Measurements from ENCODE around the gene HACL1. TPM values are rescaled to one million over a fixed set of nuclear protein-coding genes. Genes with fewer than 3 reads are reported as not detected.
A peak's percentile ranks its signal among the peaks of the same experiment; 100 is the strongest.

HACL1 gene
- total RNA-seq, 6 experiments from 2014 or later = 28.9 to 37.4 (median 32.9) TPM

GRCh38 chr3:15531346-15531745, 70.0 kb downstream of the HACL1 start:
- ATAC-seq = no peak
- no CpG with 5 or more reads among the region's 1 CpG for WGBS (ENCODE audit: insufficient coverage, low coverage, low lambda C conversion rate, missing lambda C conversion rate)
- no peaks in the 10 kb centered on the region for H3K36me3 ChIP-seq
- no peaks in the 10 kb centered on the region for H3K9me3 ChIP-seq
- no peak for DNase-seq
- intact Hi-C loops (cut with DNase I) = no loop called here
- no peaks in the 10 kb centered on the region for H3K4me1 ChIP-seq
- H3K4me3 ChIP-seq = no peak overlapping the region
- H3K27ac ChIP-seq = no peak overlapping the region
- no peaks in the 10 kb centered on the region for H3K27me3 ChIP-seq
- TF ChIP-seq POLR2A (IDR thresholded peaks at IDR 0.05) = no peak
- TF ChIP-seq CTCF (IDR thresholded peaks at IDR 0.05) = no peak

- intact Hi-C loops (cut with DNase I) = no loop called here
- no peak overlapping the region for H3K27ac ChIP-seq
- H3K4me3 ChIP-seq = no peak overlapping the region
- no peaks in the 10 kb centered on the region for H3K36me3 ChIP-seq
- H3K4me1 ChIP-seq = no peaks in the 10 kb centered on the region
- TF ChIP-seq CTCF (IDR thresholded peaks at IDR 0.05) = no peak
- TF ChIP-seq POLR2A (IDR thresholded peaks at IDR 0.05) = no peak
- no peaks in the 10 kb centered on the region for H3K9me3 ChIP-seq
- DNase-seq = no peak
- no CpG with 5 or more reads among the region's 4 CpGs for WGBS (ENCODE audit: insufficient coverage, low coverage, low lambda C conversion rate, missing lambda C conversion rate)
- H3K27me3 ChIP-seq = no peaks in the 10 kb centered on the region
- no peak for ATAC-seq
These were observed 72.4 kb downstream of the HACL1 start for GRCh38 chr3:15528854-15529537.

GRCh38 chr3:15527031-15527459, 74.3 kb downstream of the HACL1 start:
- H3K36me3 ChIP-seq = no peaks in the 10 kb centered on the region
- DNase-seq (peak in 2 of 3 donors; percentile 34 to 68), ATAC-seq (peak; percentile 59 to 90 (median 73))
- no peaks in the 10 kb centered on the region for H3K9me3 ChIP-seq
- no peak overlapping the region for H3K4me3 ChIP-seq
- 14% methylated on average over 1 of the region's 4 CpGs for WGBS (ENCODE audit: insufficient coverage, low coverage, low lambda C conversion rate, missing lambda C conversion rate)
- no peak for TF ChIP-seq CTCF (IDR thresholded peaks at IDR 0.05)
- no peak for TF ChIP-seq POLR2A (IDR thresholded peaks at IDR 0.05)
- intact Hi-C loops (cut with DNase I) = no loop called here
- no peaks in the 10 kb centered on the region for H3K4me1 ChIP-seq
- H3K27me3 ChIP-seq = no peaks in the 10 kb centered on the region
- no peak overlapping the region for H3K27ac ChIP-seq

- intact Hi-C loops (cut with DNase I) = no loop called here
- ATAC-seq (no peak), DNase-seq (no peak)
These were observed 75.6 kb downstream of the HACL1 start for GRCh38 chr3:15525790-15526189.

More at GRCh38 chr3:15525790-15526189, 75.6 kb downstream of the HACL1 start:
- TF ChIP-seq CTCF (IDR thresholded peaks at IDR 0.05) = no peak
- no peak for TF ChIP-seq POLR2A (IDR thresholded peaks at IDR 0.05)
- Histone ChIP-seq H3K4me3 (no peak overlapping the region), H3K27me3 (no peaks in the 10 kb centered on the region), H3K4me1 (no peaks in the 10 kb centered on the region), H3K9me3 (no peaks in the 10 kb centered on the region), H3K36me3 (no peaks in the 10 kb centered on the region), H3K27ac (no peak overlapping the region)
- 94% methylated on average over 1 of the region's 1 CpG for WGBS (ENCODE audit: insufficient coverage, low coverage, low lambda C conversion rate, missing lambda C conversion rate)

Measured in right lobe of liver (tissue), 6 donors.